GM19099 (cell line): ENCODE results near the gene THAP11.

ENCODE experiments used
- POLR2A ChIP-seq: IDR thresholded peaks from 3 replicates; pipeline ENCODE4 v1.6.1; 2011; ENCODE audit warnings: low read depth; ENCODE audit not compliant: insufficient read length; ENCODE audit errors: extremely low read depth

THAP11 gene

DNA sequence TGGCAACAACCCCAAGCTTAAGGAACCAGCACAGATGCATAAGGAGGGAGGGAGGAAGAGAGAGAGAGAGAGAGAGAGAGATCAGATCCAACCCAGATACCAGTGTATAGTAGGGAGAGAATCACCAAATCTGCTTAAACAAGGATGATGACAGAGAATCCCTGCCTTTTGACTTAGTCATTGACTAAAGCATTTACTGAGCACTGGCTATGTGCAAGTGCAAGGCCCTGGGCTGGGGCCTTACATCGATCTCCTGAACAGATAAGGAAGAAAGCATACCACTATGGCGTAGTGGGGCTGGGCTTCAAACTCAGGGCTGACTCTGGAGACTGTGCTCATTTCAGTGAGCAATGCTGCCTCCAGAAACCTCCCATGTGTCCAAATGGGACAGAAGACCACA is 19.6 kb upstream of the THAP11 start:
- TF ChIP-seq POLR2A: no peak

DNA sequence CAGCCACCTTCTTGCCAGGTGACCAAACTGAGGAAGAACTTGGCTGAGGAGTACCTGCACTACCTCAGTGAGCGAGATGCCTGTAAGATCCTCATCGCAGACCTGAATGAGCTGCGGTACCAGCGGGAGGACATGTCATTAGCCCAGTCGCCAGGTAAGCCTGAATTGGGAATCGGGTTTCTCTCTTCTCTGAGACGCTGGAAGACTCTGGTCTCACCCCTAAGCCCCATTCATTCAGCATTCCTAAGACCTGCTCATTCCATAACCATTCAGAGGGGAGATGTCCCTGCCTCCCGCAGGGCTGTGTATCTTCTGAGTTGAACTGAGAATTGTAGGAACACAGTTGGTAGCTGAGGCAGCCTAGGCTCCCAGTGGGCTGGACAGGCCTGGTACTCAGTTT is 17.0 kb upstream of the THAP11 start:
- TF ChIP-seq POLR2A: no peak

DNA sequence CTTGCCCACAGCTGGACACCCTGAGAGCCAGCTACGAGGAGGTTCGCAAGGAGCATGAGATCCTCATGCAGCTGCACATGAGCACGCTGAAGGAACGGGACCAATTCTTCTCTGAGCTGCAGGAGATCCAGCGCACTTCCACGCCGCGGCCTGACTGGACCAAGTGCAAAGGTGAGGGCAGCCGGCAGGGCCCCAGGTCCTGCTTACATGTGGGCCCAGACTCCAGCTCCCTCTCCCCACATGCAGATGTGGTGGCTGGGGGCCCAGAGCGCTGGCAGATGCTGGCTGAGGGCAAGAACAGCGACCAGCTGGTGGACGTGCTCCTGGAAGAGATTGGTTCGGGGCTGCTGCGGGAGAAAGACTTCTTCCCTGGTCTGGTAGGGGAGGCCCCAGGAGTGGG is 16.2 kb upstream of the THAP11 start:
- no peak for TF ChIP-seq POLR2A

DNA sequence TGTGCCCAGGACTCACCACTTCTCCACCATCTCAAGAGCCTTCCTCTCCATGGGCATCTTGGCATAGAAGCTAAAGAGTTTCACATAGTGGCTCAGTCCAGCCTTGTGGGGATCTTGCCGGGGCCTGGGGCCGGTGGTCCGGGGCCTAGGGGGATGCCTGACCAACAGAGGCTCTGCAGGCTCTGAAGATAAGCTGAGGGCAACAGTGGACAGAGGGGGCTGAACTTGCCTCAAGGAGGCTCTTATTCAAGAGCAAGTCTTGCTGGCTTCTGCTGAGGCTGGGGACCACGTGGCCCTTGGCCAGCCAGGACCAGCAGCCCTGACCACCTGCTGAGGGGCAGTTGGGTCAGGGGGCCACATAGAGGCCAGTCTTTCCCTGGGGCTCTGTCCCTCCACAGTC is 13.5 kb upstream of the THAP11 start:
- no peak for TF ChIP-seq POLR2A

DNA sequence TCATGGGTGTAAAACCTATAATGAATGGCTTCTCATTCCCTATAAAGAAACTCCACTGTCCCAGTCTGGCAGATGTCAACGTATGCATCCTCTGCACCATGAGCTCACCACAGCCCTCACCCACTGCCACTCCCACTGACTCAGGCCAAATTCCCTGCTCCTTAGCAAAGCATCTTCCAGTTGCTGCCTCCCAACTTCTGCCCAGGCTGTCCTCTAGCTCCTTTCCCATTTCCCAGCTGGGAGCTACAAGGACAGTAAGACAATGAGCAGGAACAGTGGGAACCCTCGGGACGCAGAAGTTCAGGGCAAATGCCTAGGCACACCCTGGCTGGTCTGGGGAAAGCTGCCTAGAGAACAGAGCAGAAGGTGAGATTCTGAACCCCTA is 9.1 kb upstream of the THAP11 start:
- no peak for TF ChIP-seq POLR2A

DNA sequence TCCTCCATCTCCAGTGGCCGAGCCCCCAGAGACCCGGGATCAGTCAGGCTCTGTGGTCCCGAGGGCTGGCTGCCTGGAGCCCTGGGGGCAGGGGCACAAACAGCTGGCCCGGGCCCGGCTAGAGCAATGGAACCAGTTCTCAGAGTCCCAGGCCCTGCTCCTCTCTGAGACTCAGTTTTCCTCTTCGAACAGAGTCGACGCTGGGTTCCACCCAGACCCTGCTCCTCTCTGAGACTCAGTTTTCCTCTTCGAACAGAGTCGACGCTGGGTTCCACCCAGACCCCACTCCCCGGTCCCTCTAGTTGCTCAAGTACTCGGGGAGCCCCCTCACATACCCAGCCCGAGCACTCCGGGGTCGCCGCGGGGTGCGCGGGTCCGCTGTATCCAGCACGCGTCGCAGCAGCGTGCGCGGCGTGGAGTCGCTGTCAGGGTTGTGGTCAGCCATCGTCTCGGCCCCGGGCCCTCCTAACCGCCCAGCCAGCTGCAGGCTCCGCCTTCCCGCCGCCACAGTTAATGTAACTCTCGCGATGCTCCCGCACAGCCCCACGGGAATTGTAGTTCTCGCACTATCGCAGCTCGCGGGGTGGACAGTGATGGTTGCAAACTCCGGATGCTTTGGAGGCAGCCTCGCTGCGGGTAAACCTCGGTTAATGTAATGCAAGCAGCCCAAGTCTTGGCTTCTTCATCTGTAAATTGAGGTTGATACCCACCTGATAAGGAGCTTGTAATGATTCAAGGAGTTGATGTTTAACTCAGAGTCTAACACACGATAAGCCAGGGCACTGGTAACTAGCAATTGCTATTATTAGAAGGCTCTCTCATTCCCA is 8.5 kb upstream of the THAP11 start:
- peak; percentile 88 for TF ChIP-seq POLR2A

DNA sequence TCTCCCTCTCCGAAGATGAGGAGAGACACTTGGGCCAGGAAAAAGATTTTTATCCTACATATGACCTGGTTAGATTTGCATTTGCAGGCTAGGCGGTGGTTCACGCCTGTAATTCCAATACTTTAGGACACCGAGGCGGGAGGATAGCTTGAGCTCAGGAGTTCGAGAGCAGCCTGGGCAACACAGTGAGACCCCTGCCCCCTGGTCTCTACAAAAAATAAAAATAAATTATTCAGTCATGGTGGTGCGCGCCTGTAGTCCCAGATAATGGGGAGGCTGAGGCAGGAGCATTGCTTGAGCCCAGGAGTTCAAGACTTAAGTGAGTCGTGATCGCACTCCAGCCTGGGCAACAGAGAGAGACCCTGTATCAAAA is 7.9 kb upstream of the THAP11 start:
- TF ChIP-seq POLR2A: no peak

DNA sequence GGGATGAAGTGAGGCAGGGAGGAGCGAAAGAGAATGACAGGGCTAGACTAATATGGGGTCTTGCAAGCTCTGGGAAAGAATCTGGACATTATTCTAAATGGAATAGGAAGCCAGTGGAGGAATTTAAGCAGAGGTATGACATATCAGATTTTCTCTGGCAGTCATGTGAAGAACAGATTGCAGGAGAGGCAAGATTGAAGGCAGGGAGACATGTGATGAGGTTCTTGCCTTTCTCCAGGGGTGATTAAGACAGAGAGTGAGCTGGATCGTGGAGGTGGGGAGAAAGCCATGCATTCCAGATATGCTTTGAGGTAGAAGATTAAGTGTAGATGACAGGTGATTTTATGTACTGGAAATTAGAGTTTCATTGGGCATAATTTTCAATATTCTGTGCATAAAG is 4.3 kb upstream of the THAP11 start:
- TF ChIP-seq POLR2A: no peak

DNA sequence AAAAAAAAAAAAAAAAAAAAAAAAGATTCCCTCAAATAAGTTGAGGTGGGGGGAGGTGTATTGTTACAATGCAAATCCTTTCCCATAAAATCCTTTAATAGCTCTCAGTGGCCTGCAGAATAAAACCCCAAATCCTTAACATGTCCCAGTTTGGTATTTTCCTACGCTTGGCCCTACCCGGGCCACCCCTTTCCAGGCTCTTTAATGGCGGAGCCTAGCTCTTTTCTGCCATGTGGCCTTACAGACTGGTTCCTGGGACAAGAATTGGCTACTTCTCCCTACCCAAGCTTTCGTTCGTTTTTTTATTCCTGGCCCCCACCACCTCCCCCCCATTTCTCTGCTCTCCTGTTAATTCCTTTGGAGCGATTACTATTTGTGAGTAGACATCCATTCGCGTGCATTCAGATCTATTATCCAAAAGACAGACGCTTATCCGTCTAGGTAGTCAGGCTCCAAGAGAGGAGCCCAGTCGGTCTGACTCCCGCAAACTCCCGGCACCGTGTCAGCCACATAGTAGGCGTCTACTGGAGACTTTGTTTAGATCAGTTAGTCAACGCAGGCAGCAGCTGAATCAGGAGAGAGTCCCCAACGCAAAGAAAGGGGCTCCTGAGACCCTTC is 813 bp upstream of the THAP11 start:
- TF ChIP-seq POLR2A: no peak

DNA sequence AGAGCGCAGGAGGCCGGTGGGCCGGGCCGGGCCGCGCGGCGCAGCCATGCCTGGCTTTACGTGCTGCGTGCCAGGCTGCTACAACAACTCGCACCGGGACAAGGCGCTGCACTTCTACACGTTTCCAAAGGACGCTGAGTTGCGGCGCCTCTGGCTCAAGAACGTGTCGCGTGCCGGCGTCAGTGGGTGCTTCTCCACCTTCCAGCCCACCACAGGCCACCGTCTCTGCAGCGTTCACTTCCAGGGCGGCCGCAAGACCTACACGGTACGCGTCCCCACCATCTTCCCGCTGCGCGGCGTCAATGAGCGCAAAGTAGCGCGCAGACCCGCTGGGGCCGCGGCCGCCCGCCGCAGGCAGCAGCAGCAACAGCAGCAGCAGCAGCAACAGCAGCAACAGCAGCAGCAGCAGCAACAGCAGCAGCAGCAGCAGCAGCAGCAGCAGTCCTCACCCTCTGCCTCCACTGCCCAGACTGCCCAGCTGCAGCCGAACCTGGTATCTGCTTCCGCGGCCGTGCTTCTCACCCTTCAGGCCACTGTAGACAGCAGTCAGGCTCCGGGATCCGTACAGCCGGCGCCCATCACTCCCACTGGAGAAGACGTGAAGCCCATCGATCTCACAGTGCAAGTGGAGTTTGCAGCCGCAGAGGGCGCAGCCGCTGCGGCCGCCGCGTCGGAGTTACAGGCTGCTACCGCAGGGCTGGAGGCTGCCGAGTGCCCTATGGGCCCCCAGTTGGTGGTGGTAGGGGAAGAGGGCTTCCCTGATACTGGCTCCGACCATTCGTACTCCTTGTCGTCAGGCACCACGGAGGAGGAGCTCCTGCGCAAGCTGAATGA is 606 bp downstream of the THAP11 start:
- peak; percentile 11 for TF ChIP-seq POLR2A

DNA sequence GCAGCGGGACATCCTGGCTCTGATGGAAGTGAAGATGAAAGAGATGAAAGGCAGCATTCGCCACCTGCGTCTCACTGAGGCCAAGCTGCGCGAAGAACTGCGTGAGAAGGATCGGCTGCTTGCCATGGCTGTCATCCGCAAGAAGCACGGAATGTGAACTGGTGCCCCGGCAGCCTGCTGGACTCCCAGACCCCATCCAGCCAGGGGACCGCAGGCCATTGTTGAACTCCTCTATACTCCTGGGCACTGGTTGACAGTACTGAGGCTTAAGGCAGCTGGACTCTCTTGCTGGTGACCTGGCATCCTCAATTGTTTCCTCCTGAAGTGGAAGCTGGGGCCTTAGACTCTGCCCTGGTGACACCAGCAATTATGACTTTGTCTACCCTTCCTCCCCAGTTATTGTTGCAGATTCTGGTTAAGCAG is 1.2 kb downstream of the THAP11 start:
- no peak for TF ChIP-seq POLR2A

DNA sequence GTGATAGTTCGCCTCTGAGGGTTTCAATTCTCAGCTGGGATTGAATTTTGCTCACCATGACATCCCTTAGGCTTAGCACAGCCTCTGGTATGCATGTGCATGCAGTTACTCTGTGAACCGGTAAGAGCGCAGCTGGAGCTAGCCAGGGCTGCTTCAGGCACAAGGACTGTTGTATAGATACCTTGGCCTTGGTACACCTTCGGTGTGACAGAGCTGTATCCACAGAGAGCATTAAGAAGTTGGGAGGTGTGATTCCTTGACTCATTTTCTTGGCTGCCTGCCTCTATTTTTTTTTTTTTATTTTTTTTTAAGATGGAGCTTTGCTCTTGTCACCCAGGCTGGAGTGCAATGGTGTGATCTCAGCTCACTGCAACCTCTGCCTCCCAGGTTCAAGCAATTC is 2.4 kb downstream of the THAP11 start:
- no peak for TF ChIP-seq POLR2A

DNA sequence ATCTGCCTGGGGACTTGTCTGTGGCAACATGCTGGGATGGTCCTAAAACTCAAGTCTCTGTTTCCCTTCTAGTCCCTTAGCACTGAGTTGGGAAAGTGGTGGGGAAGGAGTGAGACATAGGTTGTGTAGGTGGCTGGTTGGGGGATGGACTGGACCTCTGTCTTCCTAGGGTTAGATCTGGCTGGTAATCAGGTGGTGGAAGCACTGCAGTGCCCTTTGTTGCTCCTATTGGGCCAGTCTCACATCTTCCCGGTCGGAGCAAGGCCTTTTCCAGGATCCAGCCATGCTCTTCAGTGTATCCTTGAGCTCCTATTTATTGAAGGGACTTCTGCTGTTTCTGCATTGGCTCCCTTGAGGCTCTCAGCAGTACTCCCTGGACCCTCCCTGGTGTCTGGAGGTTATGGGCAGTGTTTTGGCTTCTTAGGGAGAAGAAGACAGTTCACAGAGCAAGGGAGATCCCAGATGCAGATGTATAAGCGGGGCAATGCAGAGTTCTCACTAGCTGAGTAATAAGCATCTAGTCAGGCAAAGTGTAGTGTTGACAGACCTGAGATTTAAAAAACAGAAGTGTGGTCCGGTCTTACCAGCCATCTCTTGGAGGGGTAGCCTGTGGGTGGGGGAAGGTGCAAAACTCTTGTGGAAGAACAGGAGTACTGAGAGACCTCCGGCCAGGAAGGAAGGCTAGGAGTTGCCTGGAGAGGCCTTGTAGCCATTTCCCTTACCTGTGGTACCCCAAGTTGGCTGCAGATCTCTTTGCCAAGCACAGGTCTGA is 3.4 kb downstream of the THAP11 start:
- no peak for TF ChIP-seq POLR2A

DNA sequence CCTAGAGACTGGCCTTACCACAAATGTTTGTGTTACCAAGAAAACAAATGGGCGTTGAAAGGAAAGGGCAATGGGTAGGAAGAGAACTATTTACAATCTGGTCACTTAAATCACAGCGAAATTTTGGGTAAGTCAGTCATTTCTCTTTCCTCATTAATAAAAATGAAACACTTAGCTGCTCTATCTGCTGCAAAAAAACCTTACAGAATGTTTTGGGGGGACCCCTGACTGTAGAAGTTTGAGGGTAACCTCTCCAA is 3.9 kb downstream of the THAP11 start:
- no peak for TF ChIP-seq POLR2A

DNA sequence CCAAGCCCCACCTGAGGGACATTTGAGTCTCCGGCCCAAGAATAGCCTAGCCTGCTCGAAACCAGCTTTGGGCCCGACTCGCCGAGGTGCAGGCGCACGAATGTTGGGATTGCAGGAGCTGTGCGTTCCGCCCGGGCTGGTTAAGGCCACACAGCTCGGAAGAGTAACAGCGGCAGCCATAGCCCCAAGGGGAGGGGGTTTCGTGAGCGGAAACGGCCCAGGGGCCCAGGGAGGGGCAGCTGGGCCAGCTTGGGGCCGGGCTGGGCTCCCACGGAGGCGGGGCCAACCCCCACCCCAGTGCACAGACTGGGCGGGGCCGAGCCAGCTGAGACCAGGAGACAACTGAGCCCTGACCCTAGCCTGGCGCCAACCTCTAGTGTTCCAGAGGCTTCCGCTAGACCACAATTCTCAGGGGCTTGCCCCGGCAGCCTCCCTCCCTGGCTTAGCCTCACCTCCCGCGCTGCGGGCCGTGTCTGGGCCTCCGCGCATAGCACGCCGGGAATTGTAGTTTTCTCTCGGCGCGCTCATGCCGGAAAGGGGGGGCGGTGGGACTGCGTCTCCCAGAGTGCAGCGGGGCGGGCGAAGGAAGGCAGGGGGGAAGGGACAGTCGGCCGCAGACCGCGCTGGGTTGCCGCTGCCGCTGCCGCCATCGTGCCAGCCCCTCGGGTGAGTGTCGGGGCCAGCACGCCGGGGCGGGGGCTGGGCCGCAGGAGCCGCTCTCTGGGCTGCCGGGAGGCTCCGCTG is 4.4 kb downstream of the THAP11 start, which contains the start of gene NUTF2:
NUTF2 (plus strand) TSS at position 614 of the 744 bp plus-strand sequence. CDS start 18,198 bp downstream, outside the sequence.
- peak; percentile 81 for TF ChIP-seq POLR2A
